Panc1 (cell line): ENCODE results near the gene ELL2.

Source experiments
- POLR2AphosphoS5 ChIP-seq: IDR thresholded peaks from 2 replicates; pipeline ENCODE4 v1.6.1; 2012; ENCODE audit warnings: mild to moderate bottlenecking, low read depth, low read length, moderate library complexity
- SIN3A ChIP-seq: IDR thresholded peaks from 2 replicates; pipeline ENCODE4 v1.6.1; 2012; ENCODE audit warnings: low read depth, mild to moderate bottlenecking, low read length, moderate library complexity, borderline replicate concordance; ENCODE audit not compliant: insufficient read depth
- TCF7L2 ChIP-seq: IDR thresholded peaks from 2 replicates; pipeline ENCODE4 v1.6.1; 2011; ENCODE audit warnings: mild to moderate bottlenecking, low read depth, low read length, inconsistent platforms
- TF ChIP-seq, protein P1 (sequence below): fragments of 450-650 bp; IDR thresholded peaks from 2 replicates; pipeline ENCODE4 v1.5.1; 2017; ENCODE audit warnings: mild to moderate bottlenecking
- TF ChIP-seq, protein P2 (sequence below), 2 experiments: IDR thresholded peaks; 2 replicates each; pipeline ENCODE4 v1.6.1; 2011 to 2012; ENCODE audit warnings: low read depth in 2 of 2, control low read depth in 1 of 2, low read length in 1 of 2, mild to moderate bottlenecking in 1 of 2, moderate library complexity in 1 of 2; ENCODE audit not compliant: insufficient read depth in 1 of 2

- TF ChIP-seq, protein P1, sequence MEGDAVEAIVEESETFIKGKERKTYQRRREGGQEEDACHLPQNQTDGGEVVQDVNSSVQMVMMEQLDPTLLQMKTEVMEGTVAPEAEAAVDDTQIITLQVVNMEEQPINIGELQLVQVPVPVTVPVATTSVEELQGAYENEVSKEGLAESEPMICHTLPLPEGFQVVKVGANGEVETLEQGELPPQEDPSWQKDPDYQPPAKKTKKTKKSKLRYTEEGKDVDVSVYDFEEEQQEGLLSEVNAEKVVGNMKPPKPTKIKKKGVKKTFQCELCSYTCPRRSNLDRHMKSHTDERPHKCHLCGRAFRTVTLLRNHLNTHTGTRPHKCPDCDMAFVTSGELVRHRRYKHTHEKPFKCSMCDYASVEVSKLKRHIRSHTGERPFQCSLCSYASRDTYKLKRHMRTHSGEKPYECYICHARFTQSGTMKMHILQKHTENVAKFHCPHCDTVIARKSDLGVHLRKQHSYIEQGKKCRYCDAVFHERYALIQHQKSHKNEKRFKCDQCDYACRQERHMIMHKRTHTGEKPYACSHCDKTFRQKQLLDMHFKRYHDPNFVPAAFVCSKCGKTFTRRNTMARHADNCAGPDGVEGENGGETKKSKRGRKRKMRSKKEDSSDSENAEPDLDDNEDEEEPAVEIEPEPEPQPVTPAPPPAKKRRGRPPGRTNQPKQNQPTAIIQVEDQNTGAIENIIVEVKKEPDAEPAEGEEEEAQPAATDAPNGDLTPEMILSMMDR = no peak
- TF ChIP-seq POLR2AphosphoS5 (no peak), TCF7L2 (no peak), SIN3A (no peak)
- TF ChIP-seq, protein P2, sequence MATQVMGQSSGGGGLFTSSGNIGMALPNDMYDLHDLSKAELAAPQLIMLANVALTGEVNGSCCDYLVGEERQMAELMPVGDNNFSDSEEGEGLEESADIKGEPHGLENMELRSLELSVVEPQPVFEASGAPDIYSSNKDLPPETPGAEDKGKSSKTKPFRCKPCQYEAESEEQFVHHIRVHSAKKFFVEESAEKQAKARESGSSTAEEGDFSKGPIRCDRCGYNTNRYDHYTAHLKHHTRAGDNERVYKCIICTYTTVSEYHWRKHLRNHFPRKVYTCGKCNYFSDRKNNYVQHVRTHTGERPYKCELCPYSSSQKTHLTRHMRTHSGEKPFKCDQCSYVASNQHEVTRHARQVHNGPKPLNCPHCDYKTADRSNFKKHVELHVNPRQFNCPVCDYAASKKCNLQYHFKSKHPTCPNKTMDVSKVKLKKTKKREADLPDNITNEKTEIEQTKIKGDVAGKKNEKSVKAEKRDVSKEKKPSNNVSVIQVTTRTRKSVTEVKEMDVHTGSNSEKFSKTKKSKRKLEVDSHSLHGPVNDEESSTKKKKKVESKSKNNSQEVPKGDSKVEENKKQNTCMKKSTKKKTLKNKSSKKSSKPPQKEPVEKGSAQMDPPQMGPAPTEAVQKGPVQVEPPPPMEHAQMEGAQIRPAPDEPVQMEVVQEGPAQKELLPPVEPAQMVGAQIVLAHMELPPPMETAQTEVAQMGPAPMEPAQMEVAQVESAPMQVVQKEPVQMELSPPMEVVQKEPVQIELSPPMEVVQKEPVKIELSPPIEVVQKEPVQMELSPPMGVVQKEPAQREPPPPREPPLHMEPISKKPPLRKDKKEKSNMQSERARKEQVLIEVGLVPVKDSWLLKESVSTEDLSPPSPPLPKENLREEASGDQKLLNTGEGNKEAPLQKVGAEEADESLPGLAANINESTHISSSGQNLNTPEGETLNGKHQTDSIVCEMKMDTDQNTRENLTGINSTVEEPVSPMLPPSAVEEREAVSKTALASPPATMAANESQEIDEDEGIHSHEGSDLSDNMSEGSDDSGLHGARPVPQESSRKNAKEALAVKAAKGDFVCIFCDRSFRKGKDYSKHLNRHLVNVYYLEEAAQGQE (IDR thresholded peaks at IDR 0.05; ENCODE audit: insufficient read depth in 1 of 2, low read depth in 2 of 2, low read length in 1 of 2) = no peak
Measured at GRCh38 chr5:95859661-95860060, 102.0 kb downstream of the ELL2 start.
